Measurements from ENCODE around the gene TRIM62.

Gene TRIM62

GRCh38 chr1:33148615-33149014 is 33.2 kb downstream of the TRIM62 start:
- no peak for DNase-seq
- no peak overlapping the region for H3K4ac ChIP-seq (ENCODE audit: low read depth, low read length)
- no peaks in the 10 kb centered on the region for H3K9me3 ChIP-seq (ENCODE audit: insufficient read depth, low read depth, low read length)
- H3K36me3 ChIP-seq (ENCODE audit: control insufficient read depth in 1 of 2, insufficient read depth in 2 of 2, low read length in 2 of 2): peaks cover 8 to 11% of the 10 kb centered on the region in 2 experiments
- no peak overlapping the region for H4K8ac ChIP-seq (ENCODE audit: low read depth, low read length)
- H3K4me1 ChIP-seq (ENCODE audit: control insufficient read depth in 1 of 2, insufficient read depth in 2 of 2, low read length in 2 of 2): peaks cover 18 to 25% of the 10 kb centered on the region in 2 experiments
- H2BK120ac ChIP-seq (ENCODE audit: insufficient read depth, low read length, poor library complexity): no peak overlapping the region
- H3K18ac ChIP-seq (ENCODE audit: low read length): no peak overlapping the region
- no peak overlapping the region for H3K14ac ChIP-seq (ENCODE audit: low read length)
- no peaks in the 10 kb centered on the region for H3K79me2 ChIP-seq (ENCODE audit: control insufficient read depth, insufficient read depth, low read length, poor library complexity)
- WGBS (ENCODE audit: extremely low coverage, insufficient coverage, insufficient read length): no CpG with 5 or more reads among the region's 3 CpGs
- no peak overlapping the region for H3K9ac ChIP-seq (ENCODE audit: low read length)
- no peak overlapping the region for H3K23ac ChIP-seq (ENCODE audit: low read length)
- no peaks in the 10 kb centered on the region for H3K79me1 ChIP-seq (ENCODE audit: low read length)
- no peak overlapping the region for H3K27ac ChIP-seq (ENCODE audit: low read depth, low read length)
- no peak overlapping the region for H2BK12ac ChIP-seq (ENCODE audit: low read length)
- H3K4me3 ChIP-seq (ENCODE audit: low read depth, low read length): no peak overlapping the region
- H3K4me2 ChIP-seq (ENCODE audit: low read length): no peak overlapping the region
- H4K91ac ChIP-seq (ENCODE audit: low read depth, low read length): no peak overlapping the region
- no peak overlapping the region for H2AFZ ChIP-seq (ENCODE audit: insufficient read depth, low read length, poor library complexity)
- H3K27me3 ChIP-seq (ENCODE audit: insufficient read depth, low read length): no peaks in the 10 kb centered on the region
- H4K12ac ChIP-seq (ENCODE audit: low read depth, low read length): no peak overlapping the region
- no peak overlapping the region for H2BK5ac ChIP-seq (ENCODE audit: low read depth, low read length, poor library complexity)
- H2AK5ac ChIP-seq (ENCODE audit: low read length): no peak overlapping the region

- H2AFZ ChIP-seq (ENCODE audit: insufficient read depth, low read length, poor library complexity): no peak overlapping the region
- H3K23ac ChIP-seq (ENCODE audit: low read length): no peak overlapping the region
- no peak overlapping the region for H2BK12ac ChIP-seq (ENCODE audit: low read length)
- no peak overlapping the region for H3K4me2 ChIP-seq (ENCODE audit: low read length)
- H3K27me3 ChIP-seq (ENCODE audit: insufficient read depth, low read length): no peaks in the 10 kb centered on the region
- no CpG with 5 or more reads among the region's 3 CpGs for WGBS (ENCODE audit: extremely low coverage, insufficient coverage, insufficient read length)
- no peak overlapping the region for H3K4ac ChIP-seq (ENCODE audit: low read depth, low read length)
- H3K4me1 ChIP-seq (ENCODE audit: control insufficient read depth in 1 of 2, insufficient read depth in 2 of 2, low read length in 2 of 2): peaks cover 18 to 23% of the 10 kb centered on the region in 2 experiments
- DNase-seq: peak in 1 of 2 donors; percentile 36
- H3K36me3 ChIP-seq (ENCODE audit: control insufficient read depth in 1 of 2, insufficient read depth in 2 of 2, low read length in 2 of 2): peaks cover 8 to 11% of the 10 kb centered on the region in 2 experiments
- no peak overlapping the region for H4K91ac ChIP-seq (ENCODE audit: low read depth, low read length)
- no peaks in the 10 kb centered on the region for H3K9me3 ChIP-seq (ENCODE audit: insufficient read depth, low read depth, low read length)
- no peak overlapping the region for H3K27ac ChIP-seq (ENCODE audit: low read depth, low read length)
- no peak overlapping the region for H3K14ac ChIP-seq (ENCODE audit: low read length)
- no peak overlapping the region for H3K9ac ChIP-seq (ENCODE audit: low read length)
- H3K79me2 ChIP-seq (ENCODE audit: control insufficient read depth, insufficient read depth, low read length, poor library complexity): no peaks in the 10 kb centered on the region
- H4K8ac ChIP-seq (ENCODE audit: low read depth, low read length): no peak overlapping the region
- H2AK5ac ChIP-seq (ENCODE audit: low read length): no peak overlapping the region
- H3K4me3 ChIP-seq (ENCODE audit: low read depth, low read length): no peak overlapping the region
- no peak overlapping the region for H4K12ac ChIP-seq (ENCODE audit: low read depth, low read length)
- no peaks in the 10 kb centered on the region for H3K79me1 ChIP-seq (ENCODE audit: low read length)
- H2BK120ac ChIP-seq (ENCODE audit: insufficient read depth, low read length, poor library complexity): no peak overlapping the region
- no peak overlapping the region for H3K18ac ChIP-seq (ENCODE audit: low read length)
- no peak overlapping the region for H2BK5ac ChIP-seq (ENCODE audit: low read depth, low read length, poor library complexity)
These were observed 33.9 kb downstream of the TRIM62 start for GRCh38 chr1:33147997-33148314.

- Histone ChIP-seq H3K4me1 (ENCODE audit: control insufficient read depth in 1 of 2, insufficient read depth in 2 of 2, low read length in 2 of 2) (peaks cover 18 to 21% of the 10 kb centered on the region in 2 experiments), H2AFZ (ENCODE audit: insufficient read depth, low read length, poor library complexity) (no peak overlapping the region)
- no CpG with 5 or more reads among the region's 30 CpGs for WGBS (ENCODE audit: extremely low coverage, insufficient coverage, insufficient read length)
These were observed 34.4 kb downstream of the TRIM62 start for GRCh38 chr1:33147275-33147996.

GRCh38 chr1:33146003-33146402 is 35.8 kb downstream of the TRIM62 start:
- Histone ChIP-seq H2AFZ (ENCODE audit: insufficient read depth, low read length, poor library complexity) (no peak overlapping the region), H3K79me2 (ENCODE audit: control insufficient read depth, insufficient read depth, low read length, poor library complexity) (no peaks in the 10 kb centered on the region), H4K8ac (ENCODE audit: low read depth, low read length) (no peak overlapping the region), H4K91ac (ENCODE audit: low read depth, low read length) (no peak overlapping the region), H3K27me3 (ENCODE audit: insufficient read depth, low read length) (no peaks in the 10 kb centered on the region), H3K14ac (ENCODE audit: low read length) (no peak overlapping the region), H3K4me1 (ENCODE audit: control insufficient read depth in 1 of 2, insufficient read depth in 2 of 2, low read length in 2 of 2) (peaks cover 11 to 12% of the 10 kb centered on the region in 2 experiments), H3K18ac (ENCODE audit: low read length) (no peak overlapping the region), H2BK5ac (ENCODE audit: low read depth, low read length, poor library complexity) (no peak overlapping the region), H3K9ac (ENCODE audit: low read length) (no peak overlapping the region), H3K4me3 (ENCODE audit: low read depth, low read length) (no peak overlapping the region), H2AK5ac (ENCODE audit: low read length) (no peak overlapping the region), H3K4me2 (ENCODE audit: low read length) (no peak overlapping the region), H4K12ac (ENCODE audit: low read depth, low read length) (no peak overlapping the region), H3K9me3 (ENCODE audit: insufficient read depth, low read depth, low read length) (no peaks in the 10 kb centered on the region), H3K27ac (ENCODE audit: low read depth, low read length) (no peak overlapping the region), H3K23ac (ENCODE audit: low read length) (no peak overlapping the region), H2BK120ac (ENCODE audit: insufficient read depth, low read length, poor library complexity) (no peak overlapping the region), H3K36me3 (ENCODE audit: control insufficient read depth in 1 of 2, insufficient read depth in 2 of 2, low read length in 2 of 2) (peaks cover 8 to 11% of the 10 kb centered on the region in 2 experiments), H3K4ac (ENCODE audit: low read depth, low read length) (no peak overlapping the region), H3K79me1 (ENCODE audit: low read length) (no peaks in the 10 kb centered on the region), H2BK12ac (ENCODE audit: low read length) (no peak overlapping the region)
- WGBS (ENCODE audit: extremely low coverage, insufficient coverage, insufficient read length): no CpG with 5 or more reads among the region's 3 CpGs
- DNase-seq: no peak

More at GRCh38 chr1:33147275-33147996, 34.4 kb downstream of the TRIM62 start:
- Histone ChIP-seq H4K12ac (ENCODE audit: low read depth, low read length) (no peak overlapping the region), H2AK5ac (ENCODE audit: low read length) (no peak overlapping the region), H3K79me1 (ENCODE audit: low read length) (no peaks in the 10 kb centered on the region), H3K9ac (ENCODE audit: low read length) (no peak overlapping the region), H3K79me2 (ENCODE audit: control insufficient read depth, insufficient read depth, low read length, poor library complexity) (no peaks in the 10 kb centered on the region), H3K14ac (ENCODE audit: low read length) (no peak overlapping the region), H3K4ac (ENCODE audit: low read depth, low read length) (no peak overlapping the region), H4K91ac (ENCODE audit: low read depth, low read length) (no peak overlapping the region), H2BK5ac (ENCODE audit: low read depth, low read length, poor library complexity) (no peak overlapping the region), H2BK12ac (ENCODE audit: low read length) (no peak overlapping the region), H3K9me3 (ENCODE audit: insufficient read depth, low read depth, low read length) (no peaks in the 10 kb centered on the region), H3K4me2 (ENCODE audit: low read length) (no peak overlapping the region), H3K27me3 (ENCODE audit: insufficient read depth, low read length) (no peaks in the 10 kb centered on the region), H3K36me3 (ENCODE audit: control insufficient read depth in 1 of 2, insufficient read depth in 2 of 2, low read length in 2 of 2) (peaks cover 8 to 11% of the 10 kb centered on the region in 2 experiments), H3K18ac (ENCODE audit: low read length) (no peak overlapping the region), H4K8ac (ENCODE audit: low read depth, low read length) (no peak overlapping the region), H3K27ac (ENCODE audit: low read depth, low read length) (no peak overlapping the region), H2BK120ac (ENCODE audit: insufficient read depth, low read length, poor library complexity) (no peak overlapping the region), H3K4me3 (ENCODE audit: low read depth, low read length) (no peak overlapping the region), H3K23ac (ENCODE audit: low read length) (no peak overlapping the region)
- DNase-seq: no peak

Measured in trophoblast cell (in vitro differentiated cells and primary cell).